Activated CD8-positive, alpha-beta memory T cell treated with anti-CD3 and anti-CD28 coated beads, Interleukin-2, amount 10 ng/mL, durations not matched to agents 7 days and 5 days (primary cell): Measurements from ENCODE around the gene TSPAN9. TPM values are rescaled to one million over a fixed set of nuclear protein-coding genes. Genes with fewer than 3 reads are reported as not detected.

Source experiments
- ATAC-seq: fragments of 150-1000 bp; cut with Tn5 transposase; one replicate; pipeline ENCODE4 v1.10.0; 2021; ENCODE audit warnings: moderate library complexity
- CTCF ChIA-PET: fragments of 350-600 bp; sonication (Branson Sonifier 250); formaldehyde crosslinking; loops from one replicate; lab custom pipeline; 2021; ENCODE audit warnings: antibody characterized with exemption; lab: Charles Lee
- DNase-seq: peaks from one replicate; pipeline ENCODE4 v3.0.0-alpha.2; 2020
- H3K27ac Mint-ChIP-seq: one replicate; pipeline ENCODE4 v1.8.0; 2021; ENCODE audit warnings: mild to moderate bottlenecking, mixed read lengths
- H3K27me3 Mint-ChIP-seq: one replicate; pipeline ENCODE4 v1.8.0; 2021; ENCODE audit warnings: mixed read lengths
- H3K36me3 Mint-ChIP-seq: one replicate; pipeline ENCODE4 v1.8.0; 2021; ENCODE audit warnings: mild to moderate bottlenecking, mixed read lengths
- H3K4me1 Mint-ChIP-seq: one replicate; pipeline ENCODE4 v1.8.0; 2021; ENCODE audit warnings: mixed read lengths
- H3K4me3 Mint-ChIP-seq: one replicate; pipeline ENCODE4 v1.8.0; 2021; ENCODE audit warnings: mild to moderate bottlenecking, moderate library complexity, mixed read lengths
- H3K9me3 Mint-ChIP-seq: one replicate; pipeline ENCODE4 v1.8.0; 2022; ENCODE audit warnings: low read depth, mixed read lengths
- total RNA-seq, 2 experiments: library from RNA; stranded (reverse); gene quantifications; one replicate each; pipeline ENCODE4 v1.2.3, GENCODE V29; 2021

The TSPAN9 gene
- total RNA-seq, 2 experiments from 2014 or later: not detected

- no peak overlapping the region for H3K27ac Mint-ChIP-seq
- CTCF ChIA-PET: interaction anchor here (0.7 to 1.0 kb wide), 3 partner anchors 70 to 143 kb away, joined by 3 to 5 read pairs (median 3); no protein-coding TSS in a partner anchor
- peaks cover 49% of the 10 kb centered on the region for H3K27me3 Mint-ChIP-seq
- peaks cover 3% of the 10 kb centered on the region for H3K9me3 Mint-ChIP-seq
- ATAC-seq (no peak), DNase-seq (no peak)
- peaks cover 19% of the 10 kb centered on the region for H3K4me1 Mint-ChIP-seq
- no peak overlapping the region for H3K4me3 Mint-ChIP-seq
- no peaks in the 10 kb centered on the region for H3K36me3 Mint-ChIP-seq
These were observed 55.6 kb downstream of the TSPAN9 start for GRCh38 chr12:3132636-3133404.

DNA sequence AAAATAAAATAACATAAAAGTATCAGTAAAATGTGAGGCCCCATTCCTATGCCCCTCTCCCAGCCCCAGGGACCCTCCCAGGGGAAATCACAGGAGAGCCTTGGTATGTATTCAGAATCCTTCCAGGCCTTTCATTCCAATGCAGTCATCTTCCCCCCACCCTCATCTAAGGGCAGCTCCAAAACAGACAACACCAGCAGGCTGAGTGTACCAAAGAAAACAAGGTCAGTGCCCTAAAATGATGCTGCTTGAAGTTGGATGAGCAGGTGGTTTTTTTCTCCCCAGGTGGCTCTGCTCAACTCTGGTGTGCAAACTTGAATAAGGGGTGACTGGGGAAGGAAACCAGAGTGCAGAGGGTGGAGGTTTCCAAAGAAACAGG lies 56.2 kb downstream of the TSPAN9 start:
- CTCF ChIA-PET: interaction anchor here (0.7 to 3.7 kb wide), 3 partner anchors 69 to 86 kb away, joined by 3 to 15 read pairs (median 5); no protein-coding TSS in a partner anchor
- ATAC-seq: no peak
- DNase-seq: no peak
- H3K9me3 Mint-ChIP-seq: peaks cover 3% of the 10 kb centered on the region
- no peak overlapping the region for H3K27ac Mint-ChIP-seq
- no peaks in the 10 kb centered on the region for H3K36me3 Mint-ChIP-seq
- peaks cover 45% of the 10 kb centered on the region for H3K27me3 Mint-ChIP-seq
- peaks cover 19% of the 10 kb centered on the region for H3K4me1 Mint-ChIP-seq
- no peak overlapping the region for H3K4me3 Mint-ChIP-seq

- Mint-ChIP-seq H3K27me3 (peaks cover 40% of the 10 kb centered on the region), H3K4me3 (no peak overlapping the region), H3K36me3 (no peaks in the 10 kb centered on the region), H3K9me3 (peaks cover 1% of the 10 kb centered on the region), H3K27ac (no peak overlapping the region), H3K4me1 (peaks cover 14% of the 10 kb centered on the region)
- ATAC-seq: no peak
- DNase-seq: no peak
- CTCF ChIA-PET: interaction anchor here (1.3 to 3.7 kb wide), 3 partner anchors 68 to 125 kb away, joined by 3 to 15 read pairs (median 5); no protein-coding TSS in a partner anchor
These were observed 56.9 kb downstream of the TSPAN9 start for GRCh38 chr12:3134126-3134525.

DNA sequence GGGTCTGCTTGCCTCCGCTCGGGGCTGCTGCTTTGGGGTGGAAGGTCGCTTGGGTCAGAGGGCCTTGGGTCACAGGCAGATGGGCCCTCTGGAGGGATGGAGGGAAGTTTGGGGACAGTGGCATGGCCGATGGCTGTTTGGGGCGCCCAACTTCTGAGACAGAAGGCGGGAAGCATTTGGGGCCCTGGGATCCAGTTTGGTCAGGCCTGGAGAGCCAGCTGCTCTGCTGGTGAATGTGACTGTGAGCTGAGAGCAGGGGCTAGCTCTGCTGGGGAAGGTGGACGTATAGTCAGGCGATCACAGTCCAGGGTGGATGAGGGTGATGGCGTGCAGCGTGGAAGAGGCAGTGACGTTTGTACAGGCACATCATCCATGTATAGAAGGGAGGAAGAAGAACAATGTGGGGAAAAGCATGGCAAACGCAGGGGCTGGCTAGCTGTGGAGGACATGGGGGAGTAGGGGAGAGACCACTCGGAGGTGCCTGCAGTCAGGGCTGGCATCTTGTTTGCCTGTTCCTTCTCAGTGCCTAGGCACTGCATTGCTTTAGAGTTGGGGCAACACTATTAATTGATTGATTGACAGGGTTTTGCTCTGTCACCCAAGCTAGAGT lies 57.5 kb downstream of the TSPAN9 start:
- Mint-ChIP-seq H3K27ac (no peak overlapping the region), H3K36me3 (no peaks in the 10 kb centered on the region), H3K9me3 (no peaks in the 10 kb centered on the region), H3K27me3 (peaks cover 36% of the 10 kb centered on the region), H3K4me3 (no peak overlapping the region), H3K4me1 (peaks cover 9% of the 10 kb centered on the region)
- DNase-seq (no peak), ATAC-seq (no peak)
- CTCF ChIA-PET: interaction anchor here (0.9 to 3.7 kb wide), 8 partner anchors 10 to 144 kb away, joined by 3 to 15 read pairs (median 4); no protein-coding TSS in a partner anchor

DNA sequence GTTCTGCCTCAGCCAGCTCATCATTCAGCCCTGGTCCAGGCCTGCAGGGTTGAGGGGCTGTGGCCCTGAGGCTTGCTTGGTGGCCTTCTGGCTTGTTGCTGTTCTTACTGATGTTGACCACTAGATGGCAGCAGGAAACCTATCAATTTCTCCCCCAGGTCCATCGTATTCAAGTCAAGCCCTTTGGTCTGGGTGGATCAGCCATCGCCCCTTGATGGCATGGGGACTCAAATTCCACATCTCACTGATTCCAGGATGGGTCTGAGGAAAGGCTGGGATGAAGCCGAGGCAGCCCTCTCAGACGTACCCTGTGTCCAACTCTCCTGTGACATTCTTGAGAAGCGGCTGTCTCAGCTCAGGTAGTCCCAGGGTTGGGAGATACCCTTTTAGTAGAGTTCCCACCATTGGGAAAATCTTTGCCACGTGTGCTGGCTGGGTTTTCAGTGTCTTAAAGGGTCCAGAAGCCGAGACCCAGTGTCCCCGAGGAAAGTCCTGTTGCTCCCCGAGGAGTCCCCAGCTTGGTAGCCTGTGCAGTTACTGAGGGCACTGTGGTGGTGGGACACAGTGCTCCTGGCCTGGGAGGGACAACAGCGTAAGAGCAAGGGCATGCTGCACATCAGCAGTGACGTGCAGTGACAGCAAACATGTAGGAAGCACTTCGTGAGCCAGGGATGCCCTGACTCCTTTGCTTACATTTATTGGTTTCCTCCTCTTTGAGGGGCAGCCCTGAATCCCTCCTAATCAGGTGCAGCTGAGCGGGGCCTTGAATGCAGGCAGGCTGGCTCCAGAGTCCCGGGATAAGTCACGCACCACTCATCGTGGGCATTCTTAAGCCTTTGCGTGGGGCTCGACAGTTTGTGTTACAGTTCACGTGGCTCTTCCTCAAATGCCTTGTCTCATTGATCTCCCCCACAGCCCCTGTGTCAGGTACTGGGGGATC lies 58.6 kb downstream of the TSPAN9 start:
- Mint-ChIP-seq H3K27me3 (peaks cover 26% of the 10 kb centered on the region), H3K36me3 (no peaks in the 10 kb centered on the region), H3K9me3 (no peaks in the 10 kb centered on the region), H3K4me3 (no peak overlapping the region), H3K4me1 (no peaks in the 10 kb centered on the region), H3K27ac (no peak overlapping the region)
- peak; percentile 73 for ATAC-seq
- CTCF ChIA-PET: interaction anchor here (0.9 to 3.7 kb wide), 7 partner anchors 9 to 143 kb away, joined by 3 to 15 read pairs (median 5); no protein-coding TSS in a partner anchor
- peak; percentile 56 for DNase-seq

DNA sequence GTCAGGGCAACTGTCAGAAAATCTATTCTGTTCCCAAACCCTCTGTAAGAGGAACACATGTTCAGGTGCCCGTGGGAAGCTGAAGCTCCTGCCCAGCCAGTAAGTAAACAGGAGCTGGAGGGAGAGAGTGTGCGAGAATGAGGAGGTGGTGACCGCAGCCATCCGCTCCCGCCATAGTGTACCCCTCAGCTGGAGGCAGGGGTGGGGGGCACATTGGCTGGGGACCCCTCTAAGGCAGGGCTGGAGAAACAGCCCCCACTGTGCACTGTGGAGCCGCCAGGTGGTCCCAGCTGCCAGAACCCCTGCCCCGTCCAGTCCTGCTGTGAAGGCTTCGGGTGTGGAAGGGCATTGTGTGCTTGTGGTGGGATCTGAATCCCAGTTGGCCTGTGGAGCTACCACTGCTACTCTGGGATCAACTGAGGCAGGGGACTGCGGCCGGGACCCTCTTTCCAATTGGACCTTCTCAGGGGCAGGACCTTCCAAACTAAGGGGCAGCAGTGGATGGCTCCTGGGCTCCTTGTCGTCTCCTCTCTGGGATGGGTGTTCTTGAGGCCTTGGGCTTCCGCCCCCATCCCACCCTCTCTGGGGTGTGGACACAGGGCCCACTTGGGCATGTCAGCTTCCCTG lies 59.6 kb downstream of the TSPAN9 start:
- CTCF ChIA-PET: interaction anchor here (0.6 to 3.7 kb wide), 4 partner anchors 15 to 164 kb away, joined by 3 to 15 read pairs (median 8); no protein-coding TSS in a partner anchor
- Mint-ChIP-seq H3K9me3 (no peaks in the 10 kb centered on the region), H3K27ac (no peak overlapping the region), H3K36me3 (no peaks in the 10 kb centered on the region), H3K4me1 (no peaks in the 10 kb centered on the region), H3K4me3 (no peak overlapping the region), H3K27me3 (peaks cover 18% of the 10 kb centered on the region)
- DNase-seq (no peak), ATAC-seq (no peak)

- ATAC-seq (no peak), DNase-seq (no peak)
- Mint-ChIP-seq H3K27ac (no peak overlapping the region), H3K36me3 (no peaks in the 10 kb centered on the region), H3K9me3 (no peaks in the 10 kb centered on the region), H3K27me3 (peaks cover 13% of the 10 kb centered on the region), H3K4me3 (no peak overlapping the region), H3K4me1 (no peaks in the 10 kb centered on the region)
- CTCF ChIA-PET: interaction anchor here (0.6 to 3.7 kb wide), 5 partner anchors 16 to 163 kb away, joined by 3 to 15 read pairs (median 3); no protein-coding TSS in a partner anchor
These were observed 60.1 kb downstream of the TSPAN9 start for GRCh38 chr12:3137268-3137781.

DNA sequence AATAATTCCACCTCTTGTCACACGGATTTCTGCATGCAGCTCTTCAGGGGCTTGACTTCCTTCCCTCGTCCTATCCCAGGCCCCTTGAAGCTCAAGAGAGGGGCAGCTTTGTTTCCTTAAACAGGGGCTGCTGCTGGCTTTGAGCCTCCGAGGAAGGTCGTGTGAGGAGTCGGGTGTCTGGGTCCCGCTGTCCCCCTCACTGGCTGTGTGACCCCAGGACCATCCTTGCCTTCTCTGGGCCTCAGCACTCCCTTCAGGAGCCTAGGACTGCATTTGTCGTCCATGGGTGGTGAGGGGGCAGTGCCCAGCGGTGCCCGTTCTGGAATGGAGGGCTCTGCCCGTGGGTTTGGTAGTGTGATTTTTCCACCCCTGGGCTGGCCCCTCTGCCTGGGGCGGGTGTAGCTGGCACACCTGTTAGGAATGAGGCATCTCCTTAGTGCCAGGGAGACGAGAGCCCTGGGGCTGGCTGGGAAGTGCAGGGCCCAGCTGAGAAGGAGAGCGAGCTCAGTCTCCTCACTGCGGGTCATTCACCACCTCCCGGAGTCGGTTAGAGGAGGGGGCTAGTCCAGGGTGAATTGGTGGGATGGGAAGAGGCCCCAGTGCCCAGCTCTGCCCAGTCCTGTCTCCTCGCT lies 60.8 kb downstream of the TSPAN9 start:
- H3K4me3 Mint-ChIP-seq: no peak overlapping the region
- H3K4me1 Mint-ChIP-seq: no peaks in the 10 kb centered on the region
- no peak for ATAC-seq
- H3K27me3 Mint-ChIP-seq: peaks cover 8% of the 10 kb centered on the region
- no peaks in the 10 kb centered on the region for H3K36me3 Mint-ChIP-seq
- CTCF ChIA-PET: interaction anchor here (1.4 to 2.9 kb wide), 3 partner anchors 16 to 137 kb away, joined by 3 to 12 read pairs (median 5); no protein-coding TSS in a partner anchor
- H3K9me3 Mint-ChIP-seq: no peaks in the 10 kb centered on the region
- no peak overlapping the region for H3K27ac Mint-ChIP-seq
- no peak for DNase-seq

GRCh38 chr12:3138941-3139511 lies 61.8 kb downstream of the TSPAN9 start:
- Mint-ChIP-seq H3K27me3 (peaks cover 7% of the 10 kb centered on the region), H3K4me1 (no peaks in the 10 kb centered on the region), H3K9me3 (no peaks in the 10 kb centered on the region), H3K27ac (no peak overlapping the region), H3K4me3 (no peak overlapping the region), H3K36me3 (no peaks in the 10 kb centered on the region)
- CTCF ChIA-PET: interaction anchor here (1.3 to 2.9 kb wide), 4 partner anchors 15 to 136 kb away, joined by 3 to 12 read pairs (median 4); no protein-coding TSS in a partner anchor
- DNase-seq (no peak), ATAC-seq (no peak)

DNA sequence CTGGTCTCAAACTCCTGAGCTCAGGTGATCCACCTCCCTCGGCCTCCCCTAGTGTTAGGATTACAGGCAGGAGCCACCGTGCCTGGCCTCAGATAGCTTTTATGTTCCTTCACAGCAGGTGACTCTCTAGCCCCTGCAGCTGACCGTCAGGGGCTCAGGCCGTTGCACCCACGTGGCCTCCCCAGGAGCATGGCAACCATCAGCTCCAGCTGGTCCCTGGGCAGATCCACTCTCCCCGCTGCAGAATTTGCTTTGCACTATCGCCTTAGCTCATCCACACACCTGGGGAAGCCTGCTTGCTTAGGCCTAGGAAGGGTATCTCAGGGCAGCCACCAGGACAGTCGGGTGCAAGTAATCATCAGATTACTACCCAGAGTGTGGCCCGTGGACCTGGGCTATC lies 62.6 kb downstream of the TSPAN9 start:
- DNase-seq (no peak), ATAC-seq (no peak)
- no peak overlapping the region for H3K27ac Mint-ChIP-seq
- no peaks in the 10 kb centered on the region for H3K9me3 Mint-ChIP-seq
- H3K4me3 Mint-ChIP-seq: no peak overlapping the region
- CTCF ChIA-PET: interaction anchor here (1.3 to 1.6 kb wide), 3 partner anchors 15 to 67 kb away, joined by 3 to 5 read pairs (median 4); no protein-coding TSS in a partner anchor
- H3K4me1 Mint-ChIP-seq: no peaks in the 10 kb centered on the region
- H3K27me3 Mint-ChIP-seq: peaks cover 4% of the 10 kb centered on the region
- no peaks in the 10 kb centered on the region for H3K36me3 Mint-ChIP-seq

DNA sequence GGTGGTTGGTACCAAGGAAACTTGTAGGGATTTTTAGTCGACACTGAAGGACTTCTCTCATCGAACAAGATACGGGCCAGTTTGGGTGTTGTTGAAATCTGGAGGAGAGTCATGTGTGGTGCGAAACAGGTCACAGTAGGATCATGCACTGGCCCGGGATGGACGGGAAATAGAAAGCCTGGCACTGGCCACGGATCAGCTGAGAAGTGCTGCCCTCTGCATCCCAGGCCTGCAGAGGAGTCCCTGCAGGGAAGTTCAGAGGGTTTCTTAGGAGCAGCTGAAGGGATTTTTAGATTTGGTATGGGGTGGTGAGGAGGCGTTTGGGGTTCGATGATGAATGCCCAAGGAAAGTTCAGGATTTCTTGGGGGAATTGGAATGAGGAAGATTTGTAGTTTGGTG lies 63.1 kb downstream of the TSPAN9 start:
- CTCF ChIA-PET: interaction anchor here (1.3 kb wide), 2 partner anchors 62 to 67 kb away, joined by 3 to 4 read pairs; no protein-coding TSS in a partner anchor
- Mint-ChIP-seq H3K27ac (no peak overlapping the region), H3K4me3 (no peak overlapping the region), H3K27me3 (peaks cover 4% of the 10 kb centered on the region), H3K36me3 (no peaks in the 10 kb centered on the region), H3K9me3 (no peaks in the 10 kb centered on the region), H3K4me1 (no peaks in the 10 kb centered on the region)
- ATAC-seq (no peak), DNase-seq (no peak)
